ENCODE measurements around the gene ADGRB3.

DNA sequence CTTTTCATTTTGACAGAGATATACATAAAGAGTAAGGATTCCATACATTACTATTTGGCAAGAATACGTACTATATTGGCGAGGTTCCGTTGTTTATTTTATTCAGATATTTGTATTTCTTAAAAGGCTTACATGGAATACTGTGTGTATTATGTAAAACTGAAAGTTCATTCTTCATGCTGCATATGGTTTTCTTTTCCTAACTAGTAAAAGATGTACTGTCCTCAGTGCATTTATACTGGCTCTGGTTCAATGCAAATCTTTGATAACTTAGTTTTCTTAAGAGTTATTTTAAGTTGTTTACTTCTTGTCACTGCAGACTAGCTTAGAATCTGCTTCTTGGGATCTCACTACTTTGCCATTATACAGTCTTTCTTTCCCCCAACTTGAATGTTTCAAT lies 42.0 kb downstream of the ADGRB3 start:
- TF ChIP-seq, protein P1, sequence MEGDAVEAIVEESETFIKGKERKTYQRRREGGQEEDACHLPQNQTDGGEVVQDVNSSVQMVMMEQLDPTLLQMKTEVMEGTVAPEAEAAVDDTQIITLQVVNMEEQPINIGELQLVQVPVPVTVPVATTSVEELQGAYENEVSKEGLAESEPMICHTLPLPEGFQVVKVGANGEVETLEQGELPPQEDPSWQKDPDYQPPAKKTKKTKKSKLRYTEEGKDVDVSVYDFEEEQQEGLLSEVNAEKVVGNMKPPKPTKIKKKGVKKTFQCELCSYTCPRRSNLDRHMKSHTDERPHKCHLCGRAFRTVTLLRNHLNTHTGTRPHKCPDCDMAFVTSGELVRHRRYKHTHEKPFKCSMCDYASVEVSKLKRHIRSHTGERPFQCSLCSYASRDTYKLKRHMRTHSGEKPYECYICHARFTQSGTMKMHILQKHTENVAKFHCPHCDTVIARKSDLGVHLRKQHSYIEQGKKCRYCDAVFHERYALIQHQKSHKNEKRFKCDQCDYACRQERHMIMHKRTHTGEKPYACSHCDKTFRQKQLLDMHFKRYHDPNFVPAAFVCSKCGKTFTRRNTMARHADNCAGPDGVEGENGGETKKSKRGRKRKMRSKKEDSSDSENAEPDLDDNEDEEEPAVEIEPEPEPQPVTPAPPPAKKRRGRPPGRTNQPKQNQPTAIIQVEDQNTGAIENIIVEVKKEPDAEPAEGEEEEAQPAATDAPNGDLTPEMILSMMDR (IDR thresholded peaks at IDR 0.05; ENCODE audit: low read length) = no peak
- TF ChIP-seq EZH2 (IDR thresholded peaks at IDR 0.05; ENCODE audit: borderline replicate concordance, low read length) = no peak
